Hippocampal formation (tissue), 2 donors: ENCODE data around the gene ASB14.

Source experiments
- DNase-seq, 2 donors: peaks; one replicate each; lab custom pipeline; 2025; lab: John Stamatoyannopoulos, UW

The ASB14 gene

DNA sequence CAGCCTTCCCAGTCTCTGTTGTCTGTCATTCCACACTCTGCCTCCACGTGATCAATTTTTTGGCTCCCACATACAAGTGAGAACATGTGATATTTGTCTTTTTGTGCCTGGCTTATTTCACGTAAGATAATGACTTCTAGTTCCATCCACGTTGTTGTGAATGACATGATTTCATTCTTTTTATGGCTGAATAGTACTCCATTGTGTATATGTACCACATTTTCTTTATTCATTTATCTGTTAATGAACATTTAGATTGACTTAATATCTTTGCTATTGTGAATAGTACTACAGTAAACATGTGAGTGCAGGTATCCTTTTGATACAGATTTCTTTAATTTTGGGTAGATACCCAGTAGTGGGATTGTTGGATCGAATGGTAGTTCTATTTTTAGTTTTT, 31.4 kb downstream of the ASB14 start:
- DNase-seq = no peak

DNA sequence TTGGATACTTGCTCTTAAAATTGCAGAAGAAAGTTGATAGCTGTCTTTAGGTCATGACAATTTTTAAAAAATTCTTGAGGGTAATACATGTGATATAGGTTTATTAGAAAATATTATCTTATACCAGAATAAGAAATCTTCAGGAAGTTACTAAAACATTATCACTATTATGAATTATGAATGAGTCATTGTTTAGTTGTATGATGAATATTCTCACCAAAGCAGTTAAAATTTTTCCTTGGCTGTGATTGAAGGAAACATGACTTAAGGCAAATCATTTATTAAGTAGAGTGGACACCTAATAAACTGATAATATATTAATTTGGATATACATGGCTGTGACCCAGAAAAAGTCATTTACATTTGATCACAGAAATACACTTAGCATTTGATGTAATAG, 34.8 kb downstream of the ASB14 start:
- no peak for DNase-seq

GRCh38 chr3:57256844-57257243, 35.6 kb downstream of the ASB14 start:
- DNase-seq = no peak

DNA sequence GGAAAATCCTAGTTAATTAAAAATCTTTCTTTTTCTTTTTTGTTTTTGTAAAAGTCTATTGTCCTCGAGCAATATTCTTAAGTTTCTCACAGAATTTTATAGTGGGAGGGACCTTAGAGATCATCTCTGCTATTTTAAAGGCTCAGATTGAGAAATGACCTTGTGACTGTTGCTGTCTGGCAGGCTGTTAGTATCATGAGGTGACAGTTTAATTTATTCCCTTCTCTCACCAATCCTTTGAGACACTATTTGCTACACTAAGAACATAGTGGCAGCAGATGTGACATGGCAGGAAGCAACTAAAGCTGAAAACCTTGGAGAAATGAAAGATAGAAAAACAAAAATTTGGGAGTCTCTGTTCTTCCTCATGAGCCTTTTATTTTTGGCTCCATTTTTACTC, 40.1 kb downstream of the ASB14 start:
- DNase-seq = no peak

GRCh38 chr3:57244946-57245345, 47.5 kb downstream of the ASB14 start:
- DNase-seq = no peak

GRCh38 chr3:57234613-57235575, 57.6 kb downstream of the ASB14 start:
- DNase-seq = no peak

DNA sequence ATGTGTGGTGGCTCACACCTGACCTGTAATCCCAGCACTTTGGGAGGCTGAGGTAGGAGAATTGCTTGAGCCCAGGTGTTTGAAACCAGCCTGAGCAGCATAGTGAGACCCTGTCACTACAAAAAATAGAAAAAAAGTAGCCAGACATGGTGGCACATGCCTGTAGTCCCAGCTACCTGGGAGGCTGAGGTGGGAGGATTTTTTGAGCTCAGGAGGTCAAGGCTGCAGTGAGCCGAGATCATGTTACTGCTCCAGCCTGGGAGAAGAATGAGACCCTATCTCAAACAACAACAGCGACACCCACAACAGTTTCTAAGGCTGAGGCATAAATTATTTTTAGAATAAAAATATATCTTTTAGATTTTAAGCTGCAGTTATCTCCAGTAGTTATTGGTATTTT, 58.7 kb downstream of the ASB14 start:
- DNase-seq = no peak

DNA sequence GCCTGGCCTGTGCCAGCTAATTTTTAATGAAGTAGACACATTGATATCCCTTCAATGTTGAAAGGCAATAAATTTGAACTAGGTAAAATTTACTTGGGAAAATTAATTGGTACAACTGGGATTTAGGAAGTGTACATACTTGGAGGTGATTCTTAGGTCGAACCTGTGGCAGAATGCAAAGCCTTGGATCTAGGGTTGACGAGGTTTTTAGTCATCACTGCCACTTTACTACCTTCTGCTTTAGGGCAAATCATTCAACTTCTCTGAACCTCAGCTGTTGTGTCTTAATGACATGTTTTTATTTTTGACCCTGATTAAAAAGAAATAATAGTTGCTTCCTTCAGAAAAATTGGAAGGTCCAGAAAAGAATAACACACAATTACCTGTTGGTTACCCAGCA, 62.5 kb downstream of the ASB14 start:
- DNase-seq = no peak

DNA sequence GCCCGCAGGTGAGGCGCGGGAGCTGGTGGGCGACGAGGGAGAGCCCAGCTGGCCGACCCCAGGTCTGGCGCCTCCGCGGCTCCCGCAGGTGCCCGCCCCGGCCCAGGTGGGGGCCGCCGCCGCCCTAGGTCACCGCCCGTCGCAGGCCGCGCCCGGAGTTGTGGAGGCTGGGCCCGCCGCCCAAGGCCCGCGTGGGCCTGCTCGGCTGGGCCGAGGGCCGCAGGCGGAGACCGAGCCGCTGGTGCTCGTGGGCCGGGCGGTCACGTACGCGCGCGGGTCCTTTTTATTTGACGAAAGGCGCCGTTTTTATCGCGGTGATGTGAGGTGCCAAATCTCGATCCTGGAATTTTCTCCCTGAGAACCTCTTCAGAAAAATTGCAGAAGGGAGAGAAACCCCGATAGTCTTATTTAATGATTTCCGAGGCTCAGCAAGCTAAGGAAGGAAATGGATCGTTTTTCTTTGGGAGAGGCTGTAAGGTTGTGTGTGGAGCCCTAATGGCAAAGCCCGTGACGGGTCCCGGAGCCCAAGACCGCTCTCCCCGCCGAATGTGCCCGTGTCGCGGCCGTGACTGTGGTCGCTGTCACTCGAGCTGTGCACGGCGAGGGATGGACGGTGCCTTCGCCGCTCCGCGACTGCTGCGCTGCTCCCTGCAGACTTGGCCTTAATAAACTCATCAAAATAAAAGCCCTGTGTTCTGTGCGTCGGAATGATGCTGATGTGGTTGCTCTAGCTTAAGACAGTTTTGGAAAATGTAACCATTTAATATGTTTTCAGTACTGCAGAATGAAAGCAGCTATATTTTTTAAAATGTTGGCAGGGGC, 64.3 kb downstream of the ASB14 start:
- DNase-seq = peak; percentile 37 to 54

DNA sequence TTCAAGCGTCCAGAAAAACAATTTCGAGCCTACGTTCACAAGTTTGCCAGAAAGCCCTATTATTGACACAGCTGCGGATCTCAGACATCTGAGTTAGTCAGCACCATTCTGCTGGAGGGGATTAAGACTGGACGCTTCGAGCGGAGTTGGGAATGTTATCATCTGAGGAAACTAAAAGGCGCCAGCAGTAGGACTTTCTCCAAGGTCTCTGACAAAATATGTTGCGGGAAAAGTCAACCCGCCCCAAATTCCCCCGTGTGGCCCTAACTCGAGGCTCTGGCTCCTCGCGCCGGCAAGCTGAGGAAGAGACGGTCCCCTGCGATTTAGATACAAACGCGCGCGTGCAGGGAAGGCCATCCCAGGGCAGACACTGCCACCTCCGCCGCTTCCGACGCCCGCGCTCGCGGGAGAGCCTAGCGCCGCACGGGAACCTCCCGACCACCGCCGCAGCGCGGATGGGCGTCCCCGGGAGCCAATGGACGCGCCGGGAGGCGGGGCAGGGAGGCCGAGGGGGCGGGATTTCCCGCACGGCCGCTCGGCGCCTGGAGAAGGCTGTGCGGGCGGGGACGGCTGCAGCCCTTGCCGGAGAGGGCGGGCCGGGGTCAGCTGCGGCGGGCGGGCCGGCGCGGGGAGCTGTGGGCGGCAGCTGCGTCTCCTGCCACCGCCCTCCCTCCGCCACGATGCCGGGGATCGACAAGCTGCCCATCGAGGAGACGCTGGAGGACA, 65.1 kb downstream of the ASB14 start, which contains the start of gene APPL1:
Gene APPL1, plus strand, starts transcription at position 526 of the 726 bp plus-strand sequence. Its CDS starts 155 bp downstream, at position 681.
- peak; percentile 86 to 91 for DNase-seq

DNA sequence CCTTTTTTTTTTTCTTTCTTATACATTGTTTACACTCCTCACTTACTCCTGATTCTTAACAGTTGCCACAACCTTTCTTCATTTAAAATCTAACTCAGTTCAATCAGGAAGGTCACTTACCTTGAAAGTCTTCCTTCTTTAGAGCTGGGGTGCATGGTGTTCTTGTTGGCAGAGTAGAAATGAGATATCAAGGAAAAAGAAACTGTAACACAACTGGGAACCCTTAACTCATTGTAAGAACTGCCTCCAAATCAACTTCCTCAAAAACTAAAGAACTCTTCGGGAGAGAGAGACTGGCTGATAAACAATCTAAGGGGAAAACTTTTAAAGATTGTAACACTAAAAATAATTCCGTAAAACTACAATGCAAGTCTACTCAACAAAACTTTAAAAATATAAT, 66.3 kb downstream of the ASB14 start:
- no peak for DNase-seq

DNA sequence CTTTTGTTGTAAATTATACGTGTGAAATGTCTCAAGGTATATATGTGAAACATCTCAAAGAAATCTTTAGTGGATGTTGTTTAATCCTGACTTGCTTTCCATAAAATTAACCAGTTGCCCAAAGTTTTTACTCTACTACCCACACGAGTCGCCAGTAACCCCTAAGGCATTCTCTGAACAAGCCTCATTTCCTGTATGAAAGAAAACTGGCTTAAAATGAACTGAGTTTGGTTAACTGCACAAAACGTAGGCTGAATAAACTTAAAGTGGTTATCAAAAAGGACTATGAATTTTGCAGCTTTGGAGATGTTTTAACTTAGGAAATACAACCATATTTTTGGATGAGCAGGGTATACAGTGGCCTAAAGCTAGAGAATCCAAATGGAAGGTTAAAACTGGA, 67.6 kb downstream of the ASB14 start:
- no peak for DNase-seq

DNA sequence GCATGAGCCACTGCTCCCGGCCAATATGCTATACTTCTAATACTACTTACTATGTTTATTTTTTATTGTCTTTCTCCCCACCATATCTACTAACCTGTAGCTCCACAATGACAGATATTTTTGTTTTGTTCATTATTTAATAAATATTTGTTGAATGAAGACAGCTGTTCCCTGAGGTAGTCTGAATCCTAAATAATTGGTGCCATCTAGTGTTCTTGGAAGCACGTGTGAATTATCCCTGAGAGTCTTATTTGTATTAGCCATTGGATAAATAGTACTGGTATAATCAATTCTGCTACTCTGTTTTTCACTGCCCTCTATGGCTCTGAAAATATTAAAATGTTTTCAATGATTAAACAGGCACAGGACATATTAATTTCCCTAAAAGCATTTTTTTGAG, 70.6 kb downstream of the ASB14 start:
- peak in 1 of 2 donors; percentile 9 for DNase-seq
